ENCODE data around the gene HOXB2. TPM values are rescaled to one million over a fixed set of nuclear protein-coding genes. Genes with fewer than 3 reads are reported as not detected.

Gene HOXB2
- total RNA-seq, 1 experiment from 2014 or later, result 30.7 TPM

DNA sequence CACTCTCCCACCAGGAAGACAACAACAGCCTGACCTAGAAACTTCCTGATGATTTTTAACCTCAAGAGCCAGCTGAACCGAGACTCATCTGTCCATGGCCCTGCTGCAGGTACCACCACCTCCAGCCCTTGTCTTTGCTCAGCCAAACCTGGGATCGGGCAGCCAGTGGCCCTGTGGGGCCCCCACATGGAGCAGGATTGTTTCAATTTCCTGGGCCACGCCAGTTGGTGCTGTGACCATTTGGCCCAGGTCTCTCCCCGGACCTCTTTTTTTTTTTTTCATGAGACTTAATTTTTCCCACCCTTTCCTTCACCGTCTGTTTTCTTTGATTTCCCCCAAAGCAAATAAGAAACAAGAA is 8.3 kb upstream of the HOXB2 start:
- DNase-seq (ENCODE audit: low read depth), result no peak

DNA sequence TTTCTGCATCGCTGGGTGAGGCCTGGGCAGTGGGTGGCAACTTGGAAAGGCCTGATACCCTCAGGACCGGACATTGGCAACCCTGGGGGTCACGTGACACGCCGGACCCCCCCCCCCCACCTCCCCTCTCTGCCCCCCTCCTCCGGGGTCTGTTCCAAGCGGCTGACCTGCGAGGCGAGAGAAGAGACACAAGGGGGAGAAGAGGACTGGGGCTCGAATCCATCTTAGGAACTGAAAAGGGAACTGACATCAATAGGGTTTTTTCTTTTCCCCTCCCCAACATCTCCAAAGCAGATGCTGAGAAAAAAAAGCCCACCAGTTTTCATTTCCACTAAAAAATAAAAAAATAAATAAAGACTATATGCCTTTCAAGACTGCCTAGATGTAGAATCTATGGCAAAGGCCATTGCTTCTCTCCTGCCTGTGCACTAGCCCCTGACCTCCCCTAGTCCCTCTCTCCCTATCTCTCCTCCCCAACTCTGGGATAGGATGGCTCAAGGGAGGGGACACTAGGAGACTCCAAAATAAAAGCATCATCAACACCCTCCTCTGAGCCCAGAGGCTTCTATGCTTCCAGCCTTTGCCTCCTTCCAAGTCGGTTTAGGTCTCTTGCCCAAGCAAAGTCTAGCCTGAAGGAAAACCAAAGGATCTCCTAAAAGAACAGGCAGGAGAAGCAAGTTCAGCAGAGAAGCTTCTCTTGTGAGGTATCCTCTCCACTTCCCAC is 7.7 kb upstream of the HOXB2 start:
- DNase-seq (ENCODE audit: low read depth), result no peak

DNA sequence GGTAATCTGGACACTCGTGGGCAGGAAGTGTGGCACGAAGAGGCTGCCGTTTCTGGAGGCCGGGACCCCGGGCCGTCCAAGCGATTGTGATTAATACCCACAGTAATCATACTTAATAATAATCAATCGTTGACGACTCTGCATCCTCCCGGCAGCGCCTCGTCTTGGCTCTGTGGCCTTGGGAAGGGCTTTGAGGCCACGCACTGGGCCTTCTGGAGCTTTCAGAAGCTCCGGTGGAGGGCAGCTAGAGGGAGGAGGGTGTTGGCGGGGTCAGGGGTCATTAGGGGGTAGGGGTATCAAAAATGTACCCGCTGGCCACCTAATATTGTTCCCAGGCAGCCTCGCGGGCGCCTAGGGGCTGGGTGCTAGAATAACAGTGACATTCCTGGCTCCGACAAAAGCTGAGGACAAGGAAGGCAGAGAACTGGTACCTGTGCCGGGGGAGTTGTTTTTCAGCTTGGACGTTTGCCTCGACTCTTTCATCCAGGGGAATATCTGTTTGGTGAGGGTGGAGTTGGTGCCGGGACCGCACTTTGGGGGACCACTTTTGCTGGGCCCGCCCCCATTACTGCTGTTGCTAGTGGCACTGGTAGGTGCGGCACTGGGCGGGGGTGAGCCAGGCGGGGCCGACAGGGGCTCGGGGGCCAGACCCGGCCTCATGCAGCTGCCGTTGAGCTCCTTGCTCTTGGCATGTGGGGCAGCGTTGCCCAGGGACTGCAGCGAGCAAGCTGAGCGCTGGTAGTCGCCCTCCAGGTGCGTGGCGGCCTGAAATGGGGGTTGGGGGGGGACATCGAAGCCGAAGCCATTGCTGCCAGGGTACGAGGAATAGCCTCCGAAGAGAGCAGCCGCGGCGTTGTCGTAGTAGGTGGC is 6.9 kb upstream of the HOXB2 start:
- peak; percentile 1 for DNase-seq (ENCODE audit: low read depth)

DNA sequence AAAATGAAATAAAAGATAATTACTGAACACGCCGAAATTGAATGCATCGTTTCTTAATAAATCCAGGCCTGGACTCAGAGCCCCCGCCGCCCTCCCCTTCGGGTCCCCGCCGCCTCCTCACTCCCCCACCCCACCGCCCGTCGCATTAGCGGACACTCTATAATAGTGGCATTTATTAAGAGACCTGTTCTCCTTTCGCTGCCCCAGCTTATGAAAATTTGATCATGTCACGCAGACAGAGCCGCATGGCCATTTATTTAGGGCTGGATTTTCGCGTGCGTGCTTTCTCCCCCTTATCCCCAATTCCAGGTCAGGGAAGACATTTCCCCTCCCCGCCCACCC is 6.3 kb upstream of the HOXB2 start:
- DNase-seq (ENCODE audit: low read depth), result no peak

DNA sequence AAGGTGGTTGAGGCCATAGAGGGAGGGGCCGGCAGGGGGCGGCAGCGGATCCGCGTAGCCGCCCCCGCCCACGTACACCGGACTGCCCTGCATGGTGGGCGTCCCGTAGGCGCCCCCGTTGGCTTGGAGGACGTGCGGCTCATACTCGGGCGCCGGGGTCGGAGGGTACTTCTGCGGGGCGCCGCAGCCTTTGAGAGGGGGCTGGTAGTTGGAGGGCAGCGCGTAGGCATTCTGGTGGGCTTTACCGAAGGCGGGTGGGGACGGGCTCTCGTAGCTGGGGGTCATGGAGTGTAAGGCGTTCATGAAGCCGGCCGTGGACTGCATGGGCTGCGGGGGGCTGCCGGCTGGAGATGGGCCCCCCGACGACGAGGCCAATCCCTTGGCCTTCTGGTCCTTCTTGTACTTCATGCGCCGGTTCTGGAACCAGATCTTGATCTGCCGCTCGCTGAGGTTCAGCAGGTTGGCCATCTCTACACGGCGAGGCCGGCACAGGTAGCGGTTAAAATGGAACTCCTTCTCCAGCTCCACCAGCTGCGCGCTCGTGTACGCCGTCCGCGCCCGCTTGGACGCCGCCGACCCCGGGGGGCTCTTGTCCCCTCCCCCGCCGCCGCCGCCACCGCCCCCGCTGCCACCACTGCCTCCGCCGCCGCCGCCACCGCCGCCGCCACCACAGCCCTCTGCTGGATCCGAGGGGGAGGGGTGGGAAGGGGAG is 5.7 kb upstream of the HOXB2 start:
- DNase-seq (ENCODE audit: low read depth), result no peak

DNA sequence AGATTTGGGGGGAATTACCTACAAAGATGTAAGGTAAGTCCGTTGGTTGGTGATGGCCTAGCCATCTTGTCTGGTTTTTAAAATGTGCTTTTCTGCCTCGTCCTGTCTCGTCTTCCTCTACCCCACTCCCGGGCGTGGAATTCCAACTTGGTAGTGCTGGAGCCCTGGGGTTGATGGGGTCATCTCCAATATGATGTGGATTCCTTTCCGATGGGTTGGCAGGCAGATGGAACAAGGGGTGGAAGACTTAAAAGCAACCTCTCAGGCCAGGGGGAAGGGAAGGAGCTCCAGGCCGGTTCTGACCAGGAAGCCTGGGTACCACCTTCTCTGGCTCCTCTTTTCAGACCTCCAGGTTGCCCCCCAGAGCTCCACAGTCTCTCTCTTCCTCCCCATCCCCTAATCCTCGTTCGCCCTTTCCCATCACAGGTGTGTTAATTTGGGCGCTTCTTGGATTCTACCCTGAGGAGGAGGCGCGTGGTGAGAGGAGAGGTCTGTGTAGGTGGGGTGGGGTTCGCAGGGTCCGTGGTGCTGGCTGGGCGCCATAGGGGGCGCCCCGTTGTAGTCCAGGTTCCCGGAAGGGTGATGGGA is 5.1 kb upstream of the HOXB2 start:
- DNase-seq (ENCODE audit: low read depth), result peak; percentile 75

DNA sequence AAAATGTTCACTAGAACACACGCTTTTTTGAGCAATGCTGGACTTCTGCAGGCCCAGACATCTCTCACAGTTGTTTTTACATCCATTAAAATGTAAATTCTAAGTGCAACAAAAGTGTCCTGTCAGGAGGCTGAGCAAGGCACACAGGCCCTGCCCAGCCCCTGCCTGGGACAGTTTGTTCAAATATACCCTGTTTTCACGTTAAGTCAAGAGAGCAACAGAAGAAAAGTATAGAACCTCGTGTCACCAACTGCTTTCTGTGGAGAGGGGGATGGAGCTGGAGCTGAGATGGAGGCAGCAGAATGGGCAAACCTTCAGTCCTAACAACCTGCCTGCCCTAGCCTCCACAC is 4.3 kb upstream of the HOXB2 start:
- peak; percentile 23 for DNase-seq (ENCODE audit: low read depth)

DNA sequence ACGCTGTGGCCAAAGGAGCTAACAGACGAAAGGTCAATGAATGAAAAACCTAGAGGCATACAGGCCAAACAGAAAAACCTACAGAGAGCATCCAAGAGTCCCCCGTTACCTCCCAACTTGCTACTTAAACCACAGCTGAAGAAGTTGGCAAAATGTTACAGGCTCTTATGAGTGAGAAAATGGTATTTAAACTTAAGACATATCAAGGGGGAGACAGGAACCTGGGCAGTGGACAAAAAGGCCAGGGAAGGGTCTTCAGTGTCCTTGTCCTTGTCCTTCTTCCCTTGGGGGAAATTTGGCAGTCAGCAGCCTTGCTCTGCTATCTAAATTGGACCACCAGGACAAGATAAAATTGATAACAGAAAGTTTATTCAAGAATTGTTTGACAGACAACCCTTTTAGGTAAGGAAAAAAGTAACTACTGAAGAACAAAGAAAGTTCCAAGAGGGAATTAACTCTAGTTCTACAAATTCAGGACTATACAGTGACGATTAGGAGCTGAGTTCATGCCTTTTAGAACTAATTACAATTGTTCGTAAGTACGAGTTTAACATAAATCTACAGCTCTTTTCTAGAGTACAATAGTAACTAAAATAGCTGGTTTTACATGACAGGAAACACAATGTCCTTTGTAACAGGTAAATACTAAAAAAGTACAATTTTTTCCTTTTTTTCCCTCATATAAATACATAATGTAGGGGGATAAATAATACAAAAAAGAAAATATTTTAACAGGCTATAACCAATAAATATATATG is 3.8 kb upstream of the HOXB2 start:
- DNase-seq (ENCODE audit: low read depth), result peak; percentile 6

DNA sequence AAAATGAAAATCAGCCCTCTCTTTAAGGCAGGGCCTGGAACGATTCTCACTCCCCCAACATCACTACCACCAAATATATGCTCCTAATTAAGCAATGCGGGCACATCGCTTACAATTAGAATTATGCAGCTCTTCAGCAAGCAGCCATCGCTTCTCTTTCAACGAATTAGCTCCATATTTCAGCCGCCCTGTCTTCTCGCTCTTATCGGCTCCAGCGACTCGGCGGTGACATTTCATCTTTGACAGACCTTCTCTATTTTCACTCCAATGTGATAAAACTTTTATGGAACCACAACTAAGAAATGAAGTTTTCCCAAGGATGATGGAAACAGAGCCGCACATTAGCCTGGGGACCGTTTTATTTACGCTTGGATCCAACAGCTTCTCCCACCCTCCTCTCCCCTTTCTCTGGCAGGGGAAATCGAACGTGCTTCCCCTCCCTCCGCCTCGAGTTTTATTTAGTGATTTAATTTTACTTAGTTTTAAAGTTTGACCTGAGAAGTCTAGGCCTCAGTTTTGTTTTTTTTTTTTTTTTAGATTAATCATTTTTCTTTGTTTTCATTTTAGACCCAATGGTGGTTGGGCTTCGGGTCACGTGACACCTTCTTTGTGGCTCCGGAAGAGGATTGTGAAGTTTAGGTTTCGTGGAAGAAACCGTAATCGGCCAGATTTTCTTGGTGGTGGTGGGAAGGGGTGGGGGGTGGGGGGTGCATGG is 3.1 kb upstream of the HOXB2 start:
- DNase-seq (ENCODE audit: low read depth), result peak; percentile 88

DNA sequence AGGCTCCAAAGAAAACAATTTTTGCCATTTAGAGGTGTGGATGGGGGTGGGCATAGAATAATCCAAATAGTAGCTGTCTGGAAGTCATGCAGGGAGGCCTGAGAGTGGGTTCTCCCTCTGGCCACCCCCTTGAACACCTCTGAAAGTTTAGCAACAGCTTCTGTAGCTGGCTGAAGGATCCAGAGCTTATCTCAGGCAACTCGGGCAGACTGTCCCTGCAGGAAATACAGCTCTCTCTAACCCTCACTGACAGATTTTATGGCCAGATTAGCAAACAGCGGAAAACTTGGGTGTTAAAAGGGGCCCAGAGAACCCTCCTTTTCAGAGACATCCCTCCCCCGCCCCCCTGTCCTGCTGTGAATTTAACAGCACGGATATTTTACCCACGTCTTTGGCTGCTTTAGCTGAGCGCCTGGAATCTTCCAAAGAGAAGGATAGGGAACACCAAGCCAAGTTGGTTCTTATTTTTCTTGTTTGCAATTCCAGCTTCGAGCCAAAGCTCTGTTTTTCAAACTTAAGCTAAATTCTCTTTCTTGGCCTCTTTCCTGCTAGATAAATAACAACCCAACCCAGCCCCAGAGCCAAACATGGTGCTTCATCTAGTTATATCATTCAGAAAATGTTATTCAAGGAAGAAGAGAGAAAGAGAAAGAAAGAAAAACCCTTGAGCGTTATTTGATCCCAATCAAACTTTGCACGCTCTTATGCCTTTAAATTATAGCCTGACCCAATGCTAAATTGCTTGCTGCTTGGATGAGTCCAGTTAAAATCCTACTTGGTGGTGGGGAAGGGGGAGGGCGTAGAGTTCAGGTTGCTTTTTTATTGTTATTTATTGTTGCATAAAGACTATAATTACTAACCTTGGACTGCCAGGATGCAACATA is 2.3 kb upstream of the HOXB2 start:
- DNase-seq (ENCODE audit: low read depth), result peak; percentile 71

DNA sequence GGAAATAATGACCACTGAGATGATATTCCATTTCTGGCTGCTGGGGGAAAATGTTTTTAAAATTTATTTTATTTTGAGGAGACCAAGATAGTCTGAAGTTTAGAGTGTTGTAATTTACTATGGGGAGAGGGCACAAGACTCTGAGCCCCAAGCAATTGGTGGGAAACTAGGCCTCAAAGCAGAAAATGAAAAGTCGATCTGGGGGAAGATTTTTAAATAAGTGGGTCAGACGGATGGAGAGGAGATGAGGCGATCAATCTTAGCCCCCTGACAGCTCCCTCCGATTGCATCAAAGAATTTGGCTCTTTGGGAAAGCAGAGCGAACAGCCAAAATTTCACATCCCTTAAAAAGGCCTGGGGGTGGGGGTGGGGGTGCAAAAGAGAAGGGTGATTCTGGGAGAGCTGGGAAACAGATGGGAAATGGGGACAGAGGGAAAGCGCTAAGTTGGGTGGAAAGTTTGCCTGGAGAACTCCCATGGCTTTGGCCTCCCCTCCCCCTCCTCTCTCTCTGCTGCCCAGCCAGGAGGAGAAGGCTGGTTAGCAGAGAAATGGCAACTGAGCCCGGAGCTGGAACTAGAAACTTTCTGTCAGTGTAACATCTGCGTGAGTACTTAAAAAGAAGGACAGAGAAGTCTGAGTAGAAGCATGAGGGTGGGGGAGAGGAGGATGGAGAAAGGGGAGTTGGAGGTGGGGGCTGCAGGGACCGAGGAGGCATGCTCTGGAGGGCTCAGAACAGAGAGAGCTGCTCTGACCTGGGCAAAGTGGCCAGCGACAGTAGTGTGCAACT is 1.4 kb upstream of the HOXB2 start:
- peak; percentile 72 for DNase-seq (ENCODE audit: low read depth)

DNA sequence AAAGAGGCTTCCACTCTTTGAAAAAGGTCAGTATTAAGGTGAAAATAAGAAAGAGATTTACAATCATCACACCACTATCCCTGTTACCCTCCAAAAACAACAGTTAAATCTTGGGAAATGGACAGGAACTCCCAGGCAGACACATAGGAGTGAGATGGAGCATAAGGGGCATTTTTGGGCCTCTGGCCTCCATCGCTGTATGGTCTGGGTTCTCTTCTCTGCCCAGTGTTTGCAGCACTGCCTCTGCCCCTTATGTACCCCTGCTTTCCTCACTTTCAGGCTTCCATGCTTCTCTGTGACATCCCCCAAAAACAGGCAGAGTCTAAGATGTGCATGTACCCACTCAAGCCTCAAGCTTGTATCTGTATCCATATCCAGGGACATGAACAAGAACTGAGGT is 630 bp upstream of the HOXB2 start:
- DNase-seq (ENCODE audit: low read depth), result no peak

DNA sequence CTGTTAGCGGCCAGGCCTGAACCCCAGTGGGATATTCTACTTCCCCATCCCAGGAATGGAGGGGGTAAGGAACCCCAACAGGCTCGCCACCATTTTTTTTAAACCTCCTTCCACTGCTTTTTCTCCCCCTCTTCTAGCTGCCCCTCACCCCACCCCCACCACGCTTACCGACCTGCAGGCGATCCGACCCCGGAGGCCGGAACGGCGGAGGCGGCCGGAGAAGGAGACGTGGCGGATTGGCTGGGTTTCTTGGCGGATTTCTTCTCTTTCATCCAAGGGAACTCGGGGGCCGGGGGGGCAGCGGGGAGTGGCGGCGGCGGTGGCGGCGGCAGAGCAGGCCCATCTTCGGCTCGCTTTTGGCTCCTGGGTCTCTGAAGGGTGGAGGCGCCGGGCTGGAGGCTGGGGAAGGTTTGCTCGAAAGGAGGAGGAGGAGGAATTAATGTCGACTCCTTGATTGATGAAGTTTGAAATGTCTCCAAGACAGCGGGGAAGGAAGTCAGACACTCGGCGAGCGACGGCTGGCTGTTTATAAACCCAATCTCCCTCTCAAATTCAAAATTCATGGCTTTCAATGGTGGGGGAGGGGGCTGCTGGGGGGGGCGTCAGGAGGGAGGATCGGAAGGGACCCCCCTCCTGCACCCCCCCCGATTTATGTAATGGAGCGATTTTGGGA is 424 bp downstream of the HOXB2 start:
- peak; percentile 81 for DNase-seq (ENCODE audit: low read depth)

DNA sequence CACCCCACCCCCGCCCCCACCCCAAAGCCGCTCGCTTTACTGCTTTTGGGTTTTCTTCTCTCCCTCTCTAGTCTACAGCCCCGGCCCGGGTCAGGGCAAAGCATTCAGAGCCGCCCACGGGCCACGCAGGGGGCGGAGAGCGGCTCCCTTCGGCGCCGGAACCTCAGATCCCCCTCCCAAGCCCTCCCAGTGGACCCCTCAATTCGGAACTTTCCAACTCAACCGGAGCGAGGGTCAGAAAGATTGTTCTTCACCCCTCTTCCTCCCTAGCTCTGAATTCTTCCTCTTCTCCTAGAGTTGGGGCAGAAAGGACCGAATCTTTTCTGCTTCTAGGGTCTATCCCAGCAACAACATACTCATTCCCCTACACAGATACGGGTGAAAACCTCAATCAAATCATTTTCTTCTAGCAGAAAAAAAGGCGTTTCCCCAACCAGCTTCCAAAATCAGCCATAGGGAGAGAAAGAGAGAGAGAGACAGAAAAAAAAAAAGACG is 1.0 kb downstream of the HOXB2 start:
- no peak for DNase-seq (ENCODE audit: low read depth)

DNA sequence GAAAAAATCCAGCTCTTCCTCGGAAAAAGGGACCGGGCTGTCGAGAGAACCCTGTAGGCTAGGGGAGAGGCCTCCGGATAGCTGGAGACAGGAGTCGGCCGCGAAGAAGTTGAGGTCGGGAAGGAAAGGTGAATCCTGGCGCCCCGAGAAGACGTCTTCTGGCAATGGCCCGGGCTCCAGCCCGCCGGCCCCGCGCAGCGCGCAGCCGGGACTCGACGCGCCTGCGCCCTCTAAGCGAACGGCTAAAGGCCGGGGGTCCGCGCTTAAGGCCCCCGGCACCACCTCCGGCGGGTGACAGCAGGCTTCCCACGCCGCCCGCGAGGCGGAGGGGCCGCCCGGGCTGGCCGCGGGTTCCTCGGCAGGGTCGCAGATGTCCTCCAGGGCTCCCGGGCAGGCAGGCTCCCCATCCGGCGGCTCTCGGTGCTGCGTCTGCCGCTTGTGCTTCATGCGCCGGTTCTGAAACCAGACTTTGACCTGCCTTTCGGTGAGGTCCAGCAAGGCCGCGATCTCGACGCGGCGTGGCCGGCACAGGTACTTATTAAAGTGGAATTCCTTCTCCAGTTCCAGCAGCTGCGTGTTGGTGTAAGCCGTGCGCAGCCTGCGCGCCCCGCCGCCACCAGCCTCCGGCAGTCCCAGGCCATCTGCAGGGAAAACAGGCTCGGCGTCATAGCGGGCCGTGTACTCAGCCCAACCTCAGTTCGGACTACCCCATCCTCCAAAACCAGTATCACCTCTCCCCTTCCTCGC is 1.6 kb downstream of the HOXB2 start:
- DNase-seq (ENCODE audit: low read depth), result peak; percentile 68

DNA sequence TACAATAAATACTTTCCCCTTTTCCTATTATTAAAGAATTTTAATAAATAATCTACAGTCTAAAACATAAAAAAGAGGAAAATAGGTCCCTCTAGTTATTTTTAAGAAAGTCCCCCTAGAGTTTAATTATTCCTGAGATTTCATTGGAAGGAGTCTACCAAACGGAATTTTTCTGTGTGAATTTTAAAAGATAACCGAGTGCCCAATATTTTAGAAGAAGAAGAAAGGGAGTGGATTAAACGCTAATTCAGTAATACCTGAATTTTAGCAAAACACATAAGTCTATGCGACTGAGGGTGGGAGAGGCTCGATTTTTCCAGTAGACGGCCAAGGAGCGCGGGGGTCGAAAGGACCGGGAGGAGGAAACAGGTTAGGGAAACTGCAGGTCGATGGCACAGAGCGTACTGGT is 2.2 kb downstream of the HOXB2 start:
- no peak for DNase-seq (ENCODE audit: low read depth)

DNA sequence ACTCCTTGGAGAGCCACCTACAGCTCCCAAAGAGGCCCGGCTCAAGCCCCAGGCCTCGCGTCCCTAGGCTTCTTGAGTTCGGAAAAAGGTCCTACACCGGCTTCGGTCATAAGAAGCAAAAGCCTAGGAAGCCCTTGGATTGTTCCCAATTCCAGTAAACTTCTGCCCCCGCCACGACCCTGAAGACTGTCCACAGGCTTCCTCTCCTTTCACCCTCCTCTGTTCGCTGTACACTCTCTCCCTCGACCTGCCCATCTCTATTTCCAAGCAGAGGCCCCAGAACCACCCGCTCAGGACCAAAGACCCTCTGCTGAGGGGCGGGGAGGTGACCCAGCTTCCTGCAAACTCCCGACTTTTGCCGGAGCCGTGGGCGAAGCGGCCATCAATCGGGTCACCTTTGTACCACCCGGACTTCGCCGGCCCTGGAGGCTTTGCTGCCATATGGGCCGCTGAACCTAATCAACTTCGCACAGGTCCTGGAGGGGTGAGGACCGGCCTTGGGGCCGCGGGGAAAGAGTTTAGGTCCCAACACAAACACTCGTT is 2.7 kb downstream of the HOXB2 start:
- peak; percentile 73 for DNase-seq (ENCODE audit: low read depth)

Measured in M059J (cell line).